Measurements from ENCODE around the gene MAP1S.
A peak's percentile ranks its signal among the peaks of the same experiment; 100 is the strongest.

MAP1S gene, protein sequence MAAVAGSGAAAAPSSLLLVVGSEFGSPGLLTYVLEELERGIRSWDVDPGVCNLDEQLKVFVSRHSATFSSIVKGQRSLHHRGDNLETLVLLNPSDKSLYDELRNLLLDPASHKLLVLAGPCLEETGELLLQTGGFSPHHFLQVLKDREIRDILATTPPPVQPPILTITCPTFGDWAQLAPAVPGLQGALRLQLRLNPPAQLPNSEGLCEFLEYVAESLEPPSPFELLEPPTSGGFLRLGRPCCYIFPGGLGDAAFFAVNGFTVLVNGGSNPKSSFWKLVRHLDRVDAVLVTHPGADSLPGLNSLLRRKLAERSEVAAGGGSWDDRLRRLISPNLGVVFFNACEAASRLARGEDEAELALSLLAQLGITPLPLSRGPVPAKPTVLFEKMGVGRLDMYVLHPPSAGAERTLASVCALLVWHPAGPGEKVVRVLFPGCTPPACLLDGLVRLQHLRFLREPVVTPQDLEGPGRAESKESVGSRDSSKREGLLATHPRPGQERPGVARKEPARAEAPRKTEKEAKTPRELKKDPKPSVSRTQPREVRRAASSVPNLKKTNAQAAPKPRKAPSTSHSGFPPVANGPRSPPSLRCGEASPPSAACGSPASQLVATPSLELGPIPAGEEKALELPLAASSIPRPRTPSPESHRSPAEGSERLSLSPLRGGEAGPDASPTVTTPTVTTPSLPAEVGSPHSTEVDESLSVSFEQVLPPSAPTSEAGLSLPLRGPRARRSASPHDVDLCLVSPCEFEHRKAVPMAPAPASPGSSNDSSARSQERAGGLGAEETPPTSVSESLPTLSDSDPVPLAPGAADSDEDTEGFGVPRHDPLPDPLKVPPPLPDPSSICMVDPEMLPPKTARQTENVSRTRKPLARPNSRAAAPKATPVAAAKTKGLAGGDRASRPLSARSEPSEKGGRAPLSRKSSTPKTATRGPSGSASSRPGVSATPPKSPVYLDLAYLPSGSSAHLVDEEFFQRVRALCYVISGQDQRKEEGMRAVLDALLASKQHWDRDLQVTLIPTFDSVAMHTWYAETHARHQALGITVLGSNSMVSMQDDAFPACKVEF

GRCh38 chr19:17718947-17719711 lies at the start of gene MAP1S:
Gene MAP1S (plus strand): TSS chr19:17719480. CDS start chr19:17719503, 23 bp downstream.
- peak; percentile 82 for DNase-seq (ENCODE audit: low spot score)

DNA sequence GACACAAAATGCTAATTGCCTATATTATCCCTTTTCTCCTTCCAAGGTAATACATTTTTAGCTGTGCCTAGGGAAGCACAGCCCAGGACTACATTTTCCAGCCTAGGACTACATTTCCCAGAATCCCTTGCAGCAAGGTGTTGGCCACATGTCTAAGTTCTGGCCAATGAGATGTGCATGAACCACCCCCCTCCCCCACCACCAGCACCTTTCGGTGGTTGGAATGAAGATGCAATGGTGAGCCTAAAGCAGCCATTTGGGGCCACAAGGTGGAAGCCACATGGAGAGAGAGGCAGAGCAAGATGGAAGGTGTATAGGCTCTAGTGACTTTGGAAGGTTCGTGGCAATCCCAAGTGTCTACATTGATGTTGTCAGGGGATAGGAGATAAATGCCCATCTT lies 47.4 kb upstream of the MAP1S start:
- no peak for DNase-seq (ENCODE audit: low spot score)

DNA sequence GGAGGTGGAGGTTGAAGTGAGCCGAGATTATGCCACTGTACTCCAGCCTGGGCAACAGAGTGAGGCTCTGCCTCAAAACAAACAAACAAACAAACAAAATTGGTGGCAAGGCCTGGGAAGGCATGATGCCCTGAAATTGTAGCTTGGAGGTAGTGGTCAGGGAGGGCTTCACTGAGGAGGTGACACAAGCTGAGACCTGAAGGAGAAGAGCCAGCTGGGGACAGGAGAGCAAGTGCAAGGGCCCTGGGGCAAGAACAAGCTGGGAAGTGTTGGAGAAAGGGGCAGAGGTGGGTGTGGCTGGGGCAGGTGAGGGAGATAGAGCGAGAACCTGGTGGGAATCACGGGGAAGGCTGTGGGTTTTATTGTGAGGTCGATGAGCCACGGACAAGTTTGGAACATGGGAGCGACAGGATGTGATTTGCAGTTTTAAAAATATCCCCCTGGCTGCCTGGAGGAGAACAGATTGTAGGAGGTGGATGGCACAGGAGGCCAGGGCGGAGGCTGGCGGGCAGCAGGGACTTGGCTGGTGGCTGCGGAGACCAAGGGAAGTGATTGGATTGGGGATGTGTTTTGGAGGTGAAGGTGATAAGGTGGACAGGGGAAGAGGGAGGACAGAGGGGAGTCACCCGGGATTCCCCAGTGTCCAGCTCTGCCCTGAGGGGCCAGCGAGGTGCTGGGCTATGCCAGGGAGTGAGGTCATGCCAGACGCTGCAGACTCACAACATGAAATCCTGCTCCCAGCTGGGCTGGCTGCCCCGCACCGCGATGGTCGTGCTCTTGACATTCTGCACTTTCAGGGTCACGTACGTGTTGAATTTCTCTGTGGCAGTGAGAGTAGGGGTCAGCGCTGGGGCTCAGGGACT lies 45.1 kb upstream of the MAP1S start:
- DNase-seq (ENCODE audit: low spot score) = no peak

DNA sequence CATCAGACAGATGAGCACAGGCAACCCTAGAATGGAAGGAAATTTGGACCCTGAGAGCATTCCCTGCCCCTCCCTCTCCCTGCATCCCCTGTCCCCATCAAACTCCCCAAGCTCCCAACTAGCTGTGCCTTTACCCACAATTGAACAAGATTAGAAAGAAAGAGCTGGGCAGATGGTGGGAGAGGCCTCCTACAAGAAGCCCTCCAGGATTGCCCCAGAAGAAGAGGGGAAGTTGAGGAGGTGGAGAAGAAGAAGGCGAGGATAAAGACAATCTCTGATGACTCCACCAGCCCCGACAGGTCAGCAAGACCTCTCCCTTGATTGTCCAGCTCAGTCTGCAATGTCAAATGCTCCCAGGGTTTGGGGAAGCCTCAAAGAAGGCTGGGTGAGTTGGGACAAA lies 43.0 kb upstream of the MAP1S start:
- DNase-seq (ENCODE audit: low spot score) = no peak

GRCh38 chr19:17677002-17677401 lies 42.3 kb upstream of the MAP1S start:
- peak; percentile 41 for DNase-seq (ENCODE audit: low spot score)

GRCh38 chr19:17678836-17679235 lies 40.4 kb upstream of the MAP1S start:
- DNase-seq (ENCODE audit: low spot score) = no peak

DNA sequence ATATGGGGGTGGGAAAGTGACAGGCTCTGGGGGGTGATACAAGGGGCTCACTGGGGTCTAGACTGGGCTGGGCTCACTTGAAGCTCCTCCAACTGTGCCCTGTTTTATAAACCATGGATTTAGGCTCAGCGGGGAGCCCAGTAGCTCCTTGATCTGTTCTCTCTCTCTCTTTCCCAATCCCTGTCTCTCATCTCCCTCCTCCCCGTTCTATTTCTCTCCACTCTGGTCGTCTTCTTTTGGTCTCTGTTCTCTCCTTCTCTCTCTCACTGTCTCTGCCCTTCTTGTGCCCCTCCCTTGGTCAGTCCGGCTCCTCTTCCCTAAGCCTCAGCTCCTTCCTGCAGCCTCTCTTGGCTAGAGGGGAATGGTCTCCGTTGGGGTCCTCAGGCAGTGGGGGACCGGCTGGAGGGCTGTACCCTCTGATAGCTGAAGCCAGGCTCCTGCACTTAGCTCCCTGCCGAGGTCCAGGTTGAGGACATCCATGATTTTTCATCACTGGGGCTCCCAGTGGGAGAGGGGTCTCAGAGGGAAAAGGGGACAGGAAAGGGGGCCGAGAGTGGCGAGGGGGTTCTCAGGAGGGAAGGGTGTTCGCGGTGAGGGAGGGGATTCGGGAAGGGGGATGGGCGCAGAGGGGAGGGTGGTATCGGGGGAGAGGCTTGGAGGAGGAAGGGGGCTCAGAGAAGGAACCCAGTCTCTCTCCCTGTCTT lies 39.6 kb upstream of the MAP1S start:
- DNase-seq (ENCODE audit: low spot score) = no peak

GRCh38 chr19:17680230-17680722 lies 39.0 kb upstream of the MAP1S start:
- no peak for DNase-seq (ENCODE audit: low spot score)

DNA sequence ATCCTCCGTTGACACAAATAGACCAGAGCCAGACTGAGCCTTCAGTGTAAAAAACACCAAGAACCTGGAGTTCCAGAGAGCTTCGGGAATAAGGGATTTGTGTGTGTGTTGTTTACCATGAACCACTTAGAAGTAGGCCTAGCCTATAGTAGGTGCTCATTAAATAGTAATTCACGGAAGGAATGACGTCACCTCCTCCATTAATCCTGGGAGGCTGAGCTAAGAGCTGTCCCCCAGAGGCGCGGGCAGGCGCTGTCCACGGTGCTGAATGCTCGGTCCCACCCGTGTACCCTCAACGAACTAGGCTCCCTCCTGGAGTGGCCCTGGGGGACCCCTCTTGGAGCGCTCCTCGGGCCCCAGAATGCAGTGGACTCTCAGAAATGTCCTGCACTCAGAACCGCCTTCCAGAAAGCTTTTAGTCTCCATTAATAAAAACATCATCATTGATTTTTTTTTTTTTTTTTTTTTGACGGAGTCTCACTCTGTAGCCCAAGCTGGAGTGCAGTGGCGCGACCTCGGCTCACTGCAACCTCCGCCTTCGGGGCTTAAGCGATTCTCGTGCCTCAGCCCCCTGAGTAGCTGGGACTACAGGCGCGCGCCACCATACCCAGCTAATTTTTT lies 37.7 kb upstream of the MAP1S start:
- DNase-seq (ENCODE audit: low spot score) = peak; percentile 60

DNA sequence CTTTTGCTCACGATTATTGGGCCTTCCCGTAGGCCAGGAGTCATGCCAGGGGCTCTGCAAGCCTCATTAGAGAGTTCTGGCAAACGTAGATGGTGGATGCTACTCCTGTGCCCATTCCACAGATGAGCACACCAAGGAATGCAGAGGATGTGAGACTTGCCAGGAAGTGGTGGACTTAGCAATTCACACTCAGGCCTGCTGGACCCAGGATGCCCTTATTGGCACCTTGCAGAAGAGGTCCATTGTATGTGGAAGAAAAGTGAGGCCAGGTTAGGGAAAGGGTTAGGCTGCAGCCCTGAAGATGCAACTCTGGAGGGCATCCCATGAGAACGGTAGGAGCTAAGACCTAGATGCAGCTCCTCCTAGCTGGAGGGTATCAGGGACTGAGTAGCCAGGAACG lies 37.0 kb upstream of the MAP1S start:
- DNase-seq (ENCODE audit: low spot score) = no peak

GRCh38 chr19:17683078-17683477 lies 36.2 kb upstream of the MAP1S start:
- no peak for DNase-seq (ENCODE audit: low spot score)

DNA sequence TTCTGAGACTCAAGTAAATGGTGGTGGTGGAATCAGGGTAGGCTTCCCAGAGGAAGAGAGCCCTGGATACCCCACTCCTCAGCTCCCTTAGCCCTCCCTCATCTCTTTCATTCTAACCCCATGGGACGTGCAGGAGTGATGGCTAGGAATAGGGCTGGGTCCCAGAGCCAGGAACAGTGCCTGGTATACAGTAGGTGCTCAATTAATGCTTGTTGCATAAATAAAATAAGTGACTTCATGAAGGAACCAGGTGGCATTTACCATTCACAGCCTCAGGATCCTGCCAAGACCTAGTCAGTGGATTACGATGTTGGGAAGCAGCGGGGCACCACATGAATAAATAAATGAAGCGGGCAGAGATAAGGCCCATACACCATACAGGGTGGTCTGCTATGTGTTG lies 35.0 kb upstream of the MAP1S start:
- no peak for DNase-seq (ENCODE audit: low spot score)

DNA sequence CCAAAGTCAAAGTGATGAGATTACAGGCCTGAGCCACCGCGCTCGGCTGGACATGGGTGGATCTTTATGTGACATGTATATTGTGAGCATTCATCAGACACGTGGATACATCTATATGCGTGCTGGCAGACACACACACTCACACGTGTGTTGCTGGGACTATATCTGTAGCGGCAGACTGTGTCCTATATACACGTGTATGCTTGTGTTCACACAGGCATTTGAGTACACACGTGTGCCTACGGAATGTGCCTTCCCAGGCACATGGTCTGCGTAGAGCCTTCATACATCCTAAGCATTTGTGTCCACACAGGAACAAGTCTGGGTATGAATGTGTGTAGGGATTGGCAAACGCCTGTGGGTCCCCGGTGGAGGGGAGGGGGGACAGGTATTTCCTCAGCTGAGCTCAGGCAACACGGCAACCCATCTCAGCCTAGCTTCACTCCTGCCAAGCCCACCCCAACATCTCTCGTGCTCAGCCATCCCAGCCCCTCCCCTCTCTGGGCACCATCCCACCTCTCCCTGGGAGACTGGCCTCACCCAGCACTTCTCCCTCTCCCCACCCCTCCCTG lies 33.7 kb upstream of the MAP1S start:
- no peak for DNase-seq (ENCODE audit: low spot score)

DNA sequence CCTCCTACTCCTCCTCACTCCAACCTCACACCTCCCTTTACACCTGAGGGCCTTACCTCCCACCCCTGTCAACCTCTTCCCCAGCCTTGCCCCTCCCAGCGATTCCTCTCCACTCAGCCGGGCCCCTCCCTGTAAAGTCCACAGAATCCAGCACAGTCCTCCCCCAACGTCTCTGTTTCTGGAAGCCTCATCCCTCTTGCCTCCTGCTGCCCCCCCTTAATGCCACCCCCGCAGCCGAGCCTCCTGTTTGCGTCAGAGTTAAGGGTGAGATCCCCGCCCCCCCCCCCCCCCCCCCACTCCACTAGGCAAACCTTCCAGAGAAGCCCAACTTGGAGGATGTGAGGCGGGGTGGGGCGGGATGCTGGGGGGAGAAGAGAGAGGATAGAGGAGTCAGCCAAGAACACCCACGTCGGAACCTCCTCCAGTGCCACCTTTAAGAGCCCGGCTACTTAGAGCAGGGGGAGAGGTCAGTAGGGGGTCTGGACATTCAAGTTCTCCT lies 33.2 kb upstream of the MAP1S start:
- DNase-seq (ENCODE audit: low spot score) = no peak

- DNase-seq (ENCODE audit: low spot score) = no peak
Measured at GRCh38 chr19:17686592-17687024, 32.7 kb upstream of the MAP1S start.

GRCh38 chr19:17687141-17687856 lies 32.0 kb upstream of the MAP1S start:
- DNase-seq (ENCODE audit: low spot score) = no peak

DNA sequence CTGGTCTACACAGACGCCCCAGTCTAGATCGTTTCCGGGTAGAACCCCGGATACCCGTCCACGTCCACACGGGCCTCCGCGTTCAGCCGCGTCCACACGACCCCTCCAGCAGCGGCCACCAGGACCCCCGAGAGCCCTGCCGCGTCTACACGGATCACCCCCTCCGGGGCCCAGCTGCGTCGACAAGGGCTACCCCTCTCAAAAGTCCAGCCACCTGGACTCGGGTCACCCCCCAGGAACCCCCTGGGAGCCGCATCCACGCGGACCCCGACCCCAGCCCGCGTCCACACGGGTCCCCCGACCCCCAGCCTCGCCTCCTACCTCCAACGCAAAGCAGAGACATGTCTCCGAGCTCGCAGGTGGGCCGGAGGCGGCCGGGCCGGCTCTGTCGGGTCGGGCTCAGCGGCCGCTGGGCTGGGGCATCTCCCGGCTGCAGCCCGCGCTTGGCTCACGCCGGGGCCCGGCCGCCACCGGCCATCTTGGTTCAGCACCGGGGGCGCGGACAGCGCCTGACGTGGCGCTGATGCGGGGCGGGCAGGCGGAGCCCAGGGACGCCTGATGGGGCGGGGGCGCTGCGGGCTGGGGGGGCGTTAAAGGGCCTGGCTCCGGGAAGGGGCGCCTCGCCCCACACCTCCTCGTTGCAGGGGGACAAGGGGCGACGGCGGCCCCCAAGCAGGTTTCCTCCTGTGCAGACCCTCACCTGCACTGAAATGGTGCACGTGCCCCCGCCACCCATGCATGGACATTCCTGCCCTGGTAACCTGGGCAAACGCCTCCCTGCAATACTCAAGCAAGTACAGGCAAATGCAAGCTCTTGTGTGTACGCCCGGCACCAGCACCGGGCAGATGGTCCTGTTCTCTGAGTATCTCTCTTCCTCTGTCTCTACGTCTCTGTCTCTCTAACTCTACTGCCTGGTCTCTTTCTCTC lies 31.2 kb upstream of the MAP1S start, which contains the start of gene UNC13A:
UNC13A (minus strand) TSS at position 498 of the 928 bp plus-strand sequence; CDS start at position 343, 155 bp downstream.
- DNase-seq (ENCODE audit: low spot score) = peak; percentile 40
